IMR-90 (cell line): ENCODE data around the gene SPDYC. TPM values are rescaled to one million over a fixed set of nuclear protein-coding genes. Genes with fewer than 3 reads are reported as not detected.

ENCODE experiments used
- ATAC-seq: fragments of 200-7000 bp; cut with Tn5 transposase; 2 replicates; pipeline ENCODE4 v1.9.1; 2020; ENCODE audit warnings: low read depth, mild to moderate bottlenecking, moderate library complexity
- BruUV-seq: library from RNA; stranded (reverse); fragments of 400-500 nt; replicated peaks from 2 replicates; lab custom pipeline; 2021; lab: Mats Ljungman, UMichigan
- CTCF ChIA-PET: fragments of 300-600 bp; formaldehyde crosslinking; extraction: SDS; loops from one replicate; lab custom pipeline; 2021; ENCODE audit warnings: antibody characterized with exemption; lab: Yijun Ruan, JAX
- POLR2A ChIA-PET: fragments of 300-600 bp; sonication (Branson Sonifier 250); formaldehyde crosslinking; loops from one replicate; lab custom pipeline; 2022; ENCODE audit warnings: antibody characterized with exemption; ENCODE audit not compliant: unreplicated experiment; lab: Charles Lee
- DNase-seq: peaks from one replicate; pipeline ENCODE4 v3.0.0; 2013
- H2AFZ ChIP-seq: replicated peaks from 2 replicates; pipeline ENCODE3; 2013; ENCODE audit warnings: low read length, mild to moderate bottlenecking; ENCODE audit not compliant: poor library complexity
- H2AK5ac ChIP-seq: 2 replicates; pipeline ENCODE4 v1.6.1; 2013; ENCODE audit warnings: low read depth, low read length, inconsistent platforms
- H2AK9ac ChIP-seq: replicated peaks from 2 replicates; pipeline ENCODE3; 2013; ENCODE audit warnings: mild to moderate bottlenecking, low read depth, low read length, moderate library complexity; ENCODE audit not compliant: poor library complexity
- H2BK120ac ChIP-seq: 2 replicates; pipeline ENCODE4 v1.6.1; 2013; ENCODE audit warnings: low read depth, low read length, inconsistent platforms
- H2BK15ac ChIP-seq: 3 replicates; pipeline ENCODE4 v1.6.1; 2013; ENCODE audit warnings: low read depth, low read length, inconsistent platforms
- H2BK20ac ChIP-seq: 2 replicates; pipeline ENCODE4 v1.6.1; 2013; ENCODE audit warnings: low read depth, mild to moderate bottlenecking, inconsistent platforms, low read length, moderate library complexity
- H2BK5ac ChIP-seq: 2 replicates; pipeline ENCODE4 v1.6.1; 2013; ENCODE audit warnings: mild to moderate bottlenecking, low read depth, low read length, inconsistent platforms; ENCODE audit not compliant: poor library complexity, severe bottlenecking
- H3K14ac ChIP-seq: replicated peaks from 2 replicates; pipeline ENCODE4 v1.6.1; 2013; ENCODE audit warnings: low read depth, low read length, inconsistent platforms
- H3K18ac ChIP-seq: 2 replicates; pipeline ENCODE4 v1.6.1; 2013; ENCODE audit warnings: low read depth, low read length, control low read depth
- H3K23ac ChIP-seq: 2 replicates; pipeline ENCODE4 v1.6.1; 2013; ENCODE audit warnings: low read depth, low read length, inconsistent platforms
- H3K27ac ChIP-seq: 2 replicates; pipeline ENCODE4 v1.5.1; 2013; ENCODE audit warnings: mild to moderate bottlenecking, control low read depth, low read length; ENCODE audit not compliant: insufficient read depth
- H3K27me3 ChIP-seq: 2 replicates; pipeline ENCODE4 v1.6.1; 2013; ENCODE audit warnings: low read length; ENCODE audit not compliant: control insufficient read depth, insufficient read depth
- H3K36me3 ChIP-seq: 2 replicates; pipeline ENCODE4 v1.6.1; 2013; ENCODE audit warnings: low read length, mixed read lengths; ENCODE audit not compliant: control insufficient read depth, insufficient read depth
- H3K4ac ChIP-seq: 2 replicates; pipeline ENCODE4 v1.6.1; 2013; ENCODE audit warnings: low read depth, low read length, inconsistent platforms
- H3K4me1 ChIP-seq: 2 replicates; pipeline ENCODE4 v1.6.1; 2013; ENCODE audit warnings: low read length, mixed read lengths; ENCODE audit not compliant: control insufficient read depth, insufficient read depth
- H3K4me2 ChIP-seq: 2 replicates; pipeline ENCODE4 v1.6.1; 2013; ENCODE audit warnings: low read depth, mild to moderate bottlenecking, control low read depth, low read length, moderate library complexity
- H3K4me3 ChIP-seq: 2 replicates; pipeline ENCODE4 v1.5.1; 2013; ENCODE audit warnings: low read depth, mild to moderate bottlenecking, control low read depth, low read length, moderate library complexity; ENCODE audit not compliant: insufficient read depth
- H3K56ac ChIP-seq: 2 replicates; pipeline ENCODE4 v1.6.1; 2013; ENCODE audit warnings: low read length, inconsistent platforms; ENCODE audit not compliant: insufficient read depth; ENCODE audit errors: extremely low read depth
- H3K79me1 ChIP-seq, 2 experiments: 2 replicates each; pipeline ENCODE4 v1.6.1; 2013; ENCODE audit warnings: low read length in 2 of 2, inconsistent platforms in 1 of 2, low read depth in 1 of 2
- H3K9ac ChIP-seq: 2 replicates; pipeline ENCODE4 v1.6.1; 2013; ENCODE audit warnings: low read depth, low read length, control low read depth
- H3K9me1 ChIP-seq: 2 replicates; pipeline ENCODE4 v1.6.1; 2013; ENCODE audit warnings: low read length, inconsistent platforms; ENCODE audit not compliant: insufficient read depth
- H3K9me3 ChIP-seq: 2 replicates; pipeline ENCODE4 v1.6.1; 2013; ENCODE audit warnings: low read length; ENCODE audit not compliant: control insufficient read depth, insufficient read depth
- H4K20me1 ChIP-seq: 2 replicates; pipeline ENCODE4 v1.6.1; 2013; ENCODE audit warnings: low read length, inconsistent platforms; ENCODE audit not compliant: insufficient read depth
- H4K5ac ChIP-seq: 2 replicates; pipeline ENCODE4 v1.6.1; 2013; ENCODE audit warnings: mild to moderate bottlenecking, low read depth, low read length, control low read depth
- H4K8ac ChIP-seq, 2 experiments: 2 replicates each; pipeline ENCODE4 v1.6.1; 2013; ENCODE audit warnings: low read depth in 2 of 2, low read length in 2 of 2, control low read depth in 1 of 2, inconsistent platforms in 1 of 2
- H4K91ac ChIP-seq: 2 replicates; pipeline ENCODE4 v1.6.1; 2013; ENCODE audit warnings: low read depth, low read length, inconsistent platforms; ENCODE audit not compliant: insufficient read depth
- CEBPB ChIP-seq: IDR thresholded peaks from 2 replicates; pipeline ENCODE4 v1.6.1; 2012; ENCODE audit warnings: low read depth, low read length, improper control_type of control experiment
- CHD1 ChIP-seq: IDR thresholded peaks from 2 replicates; pipeline ENCODE4 v1.6.1; 2012; ENCODE audit warnings: low read depth, low read length, improper control_type of control experiment
- MAFK ChIP-seq: IDR thresholded peaks from 2 replicates; pipeline ENCODE4 v1.6.1; 2012; ENCODE audit warnings: low read depth, low read length, improper control_type of control experiment
- MXI1 ChIP-seq: IDR thresholded peaks from 2 replicates; pipeline ENCODE4 v1.6.1; 2012; ENCODE audit warnings: low read depth, mild to moderate bottlenecking, low read length, moderate library complexity, borderline replicate concordance
- RCOR1 ChIP-seq: IDR thresholded peaks from 2 replicates; pipeline ENCODE4 v1.6.1; 2012; ENCODE audit warnings: mild to moderate bottlenecking, low read length, improper control_type of control experiment; ENCODE audit not compliant: insufficient replicate concordance
- USF2 ChIP-seq: fragments of 150-350 bp; IDR thresholded peaks from 2 replicates; pipeline ENCODE4 v1.6.1; 2017; ENCODE audit warnings: mild to moderate bottlenecking, antibody characterized with exemption, low read length, low read depth
- WGBS, 2 experiments: methylation state at CpG; one replicate each; pipeline versions ENCODE4 v1.1.5 to v1.1.7; 2013; ENCODE audit warnings: missing lambda C conversion rate in 2 of 2; ENCODE audit not compliant: insufficient read length in 1 of 2; ENCODE audit errors: extremely low coverage in 2 of 2; 5-methylcytosine and 5-hydroxymethylcytosine counted together
- dilution Hi-C: fragments of 300-500 bp; cut with HindIII; formaldehyde crosslinking; loops from one replicate; pipeline ENCODE4 v1.14.3; 2018; ENCODE audit warnings: low sequenced_read_pairs; ENCODE audit not compliant: unreplicated experiment
- in situ Hi-C: fragments of 300-500 bp; cut with MboI; formaldehyde crosslinking; loops from 3 replicates; pipeline ENCODE4 v1.14.3; 2019; ENCODE audit warnings: low sequenced_read_pairs, inconsistent platforms, mixed read lengths
- intact Hi-C: fragments of 100-400 bp; cut with micrococcal nuclease; formaldehyde crosslinking; loops from 2 replicates; pipeline ENCODE4 v1.10.0; 2022
- polyA plus RNA-seq, 3 experiments: library from polyadenylated mRNA; depleted of rRNA; stranded (reverse); fragments of >200 nt; gene quantifications; 2 replicates each; pipeline ENCODE4 v1.2.3, GENCODE V29; 2012; ENCODE audit warnings: low replicate concordance in 1 of 3
- total RNA-seq: library from RNA; depleted of rRNA; stranded (reverse); fragments of >200 nt; gene quantifications from 2 replicates; pipeline ENCODE4 v1.2.3, GENCODE V29; 2012
- TF ChIP-seq, protein P1 (sequence below): fragments of 150-350 bp; IDR thresholded peaks from 2 replicates; pipeline ENCODE4 v1.6.1; 2016; ENCODE audit warnings: low read depth, mild to moderate bottlenecking, low read length, moderate library complexity, borderline replicate concordance

SPDYC gene
- total and polyA plus RNA-seq, 2 of the 4 experiments (the other 2 are of a cell fraction) = not detected

GRCh38 chr11:65212226-65212801 is 42.3 kb downstream of the SPDYC start:
- no peak overlapping the region for H4K8ac ChIP-seq
- no peaks in the 10 kb centered on the region for H3K9me3 ChIP-seq
- H3K9me1 ChIP-seq = peaks cover 4% of the 10 kb centered on the region; the same call in 1 of the 2 replicates
- H3K27me3 ChIP-seq = no peaks in the 10 kb centered on the region
- H3K9ac ChIP-seq = no peak overlapping the region
- H3K23ac ChIP-seq = no peak overlapping the region
- no peak overlapping the region for H2AK9ac ChIP-seq
- H3K27ac ChIP-seq = no peak overlapping the region
- intact Hi-C loops (no loop called here), dilution Hi-C loops (no loop called here), in situ Hi-C loops (no loop called here)
- no peak overlapping the region for H4K5ac ChIP-seq
- H2BK5ac ChIP-seq = no peak overlapping the region
- 92% methylated on average over 2 of the region's 13 CpGs; no CpG with 5 or more reads in 1 of the 2 experiments for WGBS, 2 experiments
- ChIA-PET POLR2A (no interaction called here), CTCF (no interaction called here)
- H2BK15ac ChIP-seq = no peak overlapping the region
- H3K4ac ChIP-seq = no peak overlapping the region
- 0 out of 2 replicates have a peak, but pooled peaks have one; percentile 25 for ATAC-seq
- no peak overlapping the region for H2AK5ac ChIP-seq
- DNase-seq = no peak
- no peak overlapping the region for H3K4me3 ChIP-seq
- H2AFZ ChIP-seq = no peak overlapping the region
- no peak overlapping the region for H3K18ac ChIP-seq
- H3K79me1 ChIP-seq = peaks cover 0 to 4% of the 10 kb centered on the region in 2 experiments; a peak in 1 of 4 replicates
- H4K91ac ChIP-seq = no peak overlapping the region
- no peak overlapping the region for H3K56ac ChIP-seq
- BruUV-seq = no TSS peak
- no peak overlapping the region for H2BK20ac ChIP-seq
- no peak overlapping the region for H2BK120ac ChIP-seq
- no peak overlapping the region for H3K14ac ChIP-seq
- H4K20me1 ChIP-seq = no peaks in the 10 kb centered on the region
- TF ChIP-seq MXI1 (no peak), USF2 (no peak), MAFK (no peak), CEBPB (no peak), RCOR1 (no peak), CHD1 (no peak)
- TF ChIP-seq, protein P1, sequence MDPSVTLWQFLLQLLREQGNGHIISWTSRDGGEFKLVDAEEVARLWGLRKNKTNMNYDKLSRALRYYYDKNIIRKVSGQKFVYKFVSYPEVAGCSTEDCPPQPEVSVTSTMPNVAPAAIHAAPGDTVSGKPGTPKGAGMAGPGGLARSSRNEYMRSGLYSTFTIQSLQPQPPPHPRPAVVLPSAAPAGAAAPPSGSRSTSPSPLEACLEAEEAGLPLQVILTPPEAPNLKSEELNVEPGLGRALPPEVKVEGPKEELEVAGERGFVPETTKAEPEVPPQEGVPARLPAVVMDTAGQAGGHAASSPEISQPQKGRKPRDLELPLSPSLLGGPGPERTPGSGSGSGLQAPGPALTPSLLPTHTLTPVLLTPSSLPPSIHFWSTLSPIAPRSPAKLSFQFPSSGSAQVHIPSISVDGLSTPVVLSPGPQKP = no peak
- peaks cover 5% of the 10 kb centered on the region for H3K4me1 ChIP-seq
- peaks cover 38% of the 10 kb centered on the region for H3K36me3 ChIP-seq
- no peak overlapping the region for H3K4me2 ChIP-seq
